ENCODE data around the gene TSN.

Gene TSN

GRCh38 chr2:121771976-121772742 is 16.7 kb downstream of the TSN start:
- Mint-ChIP-seq H3K36me3 (ENCODE audit: low read depth) (peaks cover 23% of the 10 kb centered on the region), H3K27ac (no peak overlapping the region), H3K4me3 (no peak overlapping the region), H3K4me1 (ENCODE audit: low read depth) (peaks cover 6% of the 10 kb centered on the region), H3K27me3 (no peaks in the 10 kb centered on the region), H3K9me3 (no peaks in the 10 kb centered on the region)
- intact Hi-C loops (cut with micrococcal nuclease), result no loop called here

DNA sequence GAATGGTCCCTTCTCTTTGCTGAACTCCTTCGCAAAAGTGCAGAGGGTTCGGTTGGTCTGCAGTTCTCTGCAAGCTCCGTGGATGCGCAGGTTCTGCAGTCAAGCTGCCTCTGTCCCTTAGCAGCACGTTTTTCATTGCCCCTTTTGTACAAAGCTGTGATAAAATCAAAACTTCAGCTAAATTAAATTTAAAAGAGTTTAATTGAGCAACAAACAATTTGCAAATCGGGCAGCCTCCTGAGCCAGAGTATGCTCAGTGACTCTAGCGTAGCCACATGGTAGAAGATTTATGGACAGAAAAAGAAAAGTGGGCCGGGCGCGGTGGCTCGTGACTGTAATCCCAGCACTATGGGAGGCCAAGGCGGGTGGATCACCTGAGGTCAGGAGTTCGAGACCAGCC is 18.8 kb downstream of the TSN start:
- H3K9me3 Mint-ChIP-seq, result no peaks in the 10 kb centered on the region
- intact Hi-C loops (cut with micrococcal nuclease), result no loop called here
- no peak overlapping the region for H3K27ac Mint-ChIP-seq
- peaks cover 10% of the 10 kb centered on the region for H3K36me3 Mint-ChIP-seq (ENCODE audit: low read depth)
- H3K27me3 Mint-ChIP-seq, result no peaks in the 10 kb centered on the region
- H3K4me1 Mint-ChIP-seq (ENCODE audit: low read depth), result peaks cover 6% of the 10 kb centered on the region
- H3K4me3 Mint-ChIP-seq, result no peak overlapping the region

- Mint-ChIP-seq H3K4me3 (no peak overlapping the region), H3K36me3 (ENCODE audit: low read depth) (no peaks in the 10 kb centered on the region), H3K27ac (no peak overlapping the region), H3K9me3 (no peaks in the 10 kb centered on the region), H3K4me1 (ENCODE audit: low read depth) (peaks cover 6% of the 10 kb centered on the region), H3K27me3 (no peaks in the 10 kb centered on the region)
- intact Hi-C loops (cut with micrococcal nuclease), result no loop called here
Observed at GRCh38 chr2:121776361-121776760, 20.9 kb downstream of the TSN start.

DNA sequence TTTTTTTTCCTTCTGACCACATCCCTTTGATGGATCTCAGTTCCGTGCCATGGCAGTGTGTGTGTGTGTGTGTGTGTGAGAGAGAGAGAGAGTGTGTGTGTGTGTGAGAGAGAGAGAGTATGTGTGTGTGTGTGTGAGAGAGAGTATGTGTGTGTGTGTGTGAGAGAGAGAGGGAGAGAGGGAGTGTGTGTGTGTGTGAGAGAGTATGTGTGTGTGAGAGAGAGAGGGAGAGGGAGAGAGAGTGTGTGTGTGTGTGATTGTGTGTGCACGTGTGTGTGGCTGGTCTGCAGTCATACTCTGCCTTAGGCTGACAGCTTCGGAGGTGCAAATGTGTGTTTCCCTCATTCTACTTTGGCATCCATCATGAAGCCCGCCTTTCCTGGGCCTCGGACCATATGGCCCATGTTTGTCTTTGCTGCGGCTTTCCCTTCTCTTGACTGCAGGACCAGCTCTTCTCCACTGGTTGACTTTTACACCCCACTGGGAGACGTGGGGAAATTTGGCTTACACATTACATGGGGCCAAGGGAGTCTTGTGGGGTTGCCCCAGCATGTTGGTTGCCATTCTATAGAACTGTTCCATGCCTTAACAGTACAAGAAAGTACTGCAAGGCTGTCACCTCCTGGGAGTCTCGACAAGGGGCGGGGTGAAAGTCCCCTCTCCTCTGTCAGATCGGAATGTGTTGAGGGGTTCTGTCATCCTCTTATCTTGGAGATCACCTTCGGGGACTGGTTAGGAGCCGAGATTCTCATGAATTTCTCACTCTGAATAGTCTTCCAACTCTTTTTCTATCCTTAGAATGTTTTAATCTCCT is 21.6 kb downstream of the TSN start:
- intact Hi-C loops (cut with micrococcal nuclease), result no loop called here
- no peaks in the 10 kb centered on the region for H3K36me3 Mint-ChIP-seq (ENCODE audit: low read depth)
- no peak overlapping the region for H3K27ac Mint-ChIP-seq
- peaks cover 6% of the 10 kb centered on the region for H3K4me1 Mint-ChIP-seq (ENCODE audit: low read depth)
- H3K9me3 Mint-ChIP-seq, result no peaks in the 10 kb centered on the region
- no peaks in the 10 kb centered on the region for H3K27me3 Mint-ChIP-seq
- no peak overlapping the region for H3K4me3 Mint-ChIP-seq

DNA sequence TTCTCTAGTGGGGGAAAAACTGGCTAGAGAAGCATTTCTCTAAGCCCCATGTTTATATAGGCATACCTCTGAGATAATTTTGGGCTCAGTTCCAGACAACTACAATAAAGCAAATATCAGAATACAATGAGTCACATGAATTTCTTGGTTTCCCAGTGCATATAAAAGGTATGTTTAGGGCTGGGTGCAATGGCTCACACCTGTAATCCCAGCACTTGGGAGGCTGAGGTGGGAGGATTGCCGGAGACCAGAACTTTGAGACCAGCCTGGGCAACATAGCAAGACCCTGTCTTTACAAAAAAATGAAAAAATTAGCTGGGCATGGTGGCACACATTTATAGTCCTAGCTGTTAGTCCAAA is 22.2 kb downstream of the TSN start:
- Mint-ChIP-seq H3K4me3 (no peak overlapping the region), H3K27me3 (no peaks in the 10 kb centered on the region), H3K27ac (no peak overlapping the region), H3K9me3 (no peaks in the 10 kb centered on the region), H3K36me3 (ENCODE audit: low read depth) (no peaks in the 10 kb centered on the region), H3K4me1 (ENCODE audit: low read depth) (peaks cover 6% of the 10 kb centered on the region)
- intact Hi-C loops (cut with micrococcal nuclease), result no loop called here

DNA sequence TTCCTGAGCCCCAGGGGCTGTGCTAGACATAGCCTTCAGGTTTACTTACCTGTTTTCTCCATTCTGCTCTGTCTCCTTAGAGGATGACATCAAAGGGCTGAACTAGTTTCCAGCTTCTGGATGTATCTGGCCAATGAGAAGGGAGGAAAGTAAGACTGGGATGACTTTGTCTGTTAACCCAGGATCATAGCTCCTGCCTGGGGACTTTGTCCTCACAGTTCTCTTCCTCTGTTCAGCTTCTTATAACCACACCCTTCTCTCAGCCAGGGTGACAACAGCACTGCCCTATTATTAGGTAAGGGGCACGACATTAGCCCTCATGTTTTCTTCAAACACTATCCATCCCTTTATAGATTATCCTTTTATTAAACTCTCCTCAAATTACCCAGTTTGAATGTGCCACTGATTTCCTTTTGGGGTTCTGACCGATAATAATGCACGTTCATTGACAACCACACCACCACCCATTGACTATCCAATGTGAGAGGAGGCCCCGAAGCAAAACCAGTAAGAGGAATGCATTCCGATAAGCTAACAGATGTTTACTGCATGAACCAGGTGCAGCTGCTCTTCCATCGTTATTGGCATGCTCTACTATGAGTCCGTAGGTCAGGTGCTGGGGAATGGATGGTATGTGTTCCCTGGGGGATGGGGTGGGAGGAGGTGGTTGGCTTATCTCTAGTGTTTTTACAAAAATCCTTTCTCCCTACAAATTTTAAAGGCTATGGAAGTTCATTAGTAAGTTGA is 23.5 kb downstream of the TSN start:
- Mint-ChIP-seq H3K9me3 (no peaks in the 10 kb centered on the region), H3K4me1 (ENCODE audit: low read depth) (no peaks in the 10 kb centered on the region), H3K36me3 (ENCODE audit: low read depth) (no peaks in the 10 kb centered on the region), H3K27me3 (no peaks in the 10 kb centered on the region), H3K4me3 (no peak overlapping the region), H3K27ac (no peak overlapping the region)
- intact Hi-C loops (cut with micrococcal nuclease), result no loop called here

GRCh38 chr2:121783180-121783579 is 27.7 kb downstream of the TSN start:
- Mint-ChIP-seq H3K27me3 (no peaks in the 10 kb centered on the region), H3K36me3 (ENCODE audit: low read depth) (no peaks in the 10 kb centered on the region), H3K4me3 (no peak overlapping the region), H3K9me3 (no peaks in the 10 kb centered on the region), H3K4me1 (ENCODE audit: low read depth) (no peaks in the 10 kb centered on the region), H3K27ac (no peak overlapping the region)
- intact Hi-C loops (cut with micrococcal nuclease), result no loop called here

- H3K27me3 Mint-ChIP-seq, result no peaks in the 10 kb centered on the region
- no peaks in the 10 kb centered on the region for H3K9me3 Mint-ChIP-seq
- intact Hi-C loops (cut with micrococcal nuclease), result no loop called here
- no peak overlapping the region for H3K27ac Mint-ChIP-seq
- no peaks in the 10 kb centered on the region for H3K4me1 Mint-ChIP-seq (ENCODE audit: low read depth)
- H3K36me3 Mint-ChIP-seq (ENCODE audit: low read depth), result no peaks in the 10 kb centered on the region
- no peak overlapping the region for H3K4me3 Mint-ChIP-seq
Observed at GRCh38 chr2:121788685-121789084, 33.2 kb downstream of the TSN start.

DNA sequence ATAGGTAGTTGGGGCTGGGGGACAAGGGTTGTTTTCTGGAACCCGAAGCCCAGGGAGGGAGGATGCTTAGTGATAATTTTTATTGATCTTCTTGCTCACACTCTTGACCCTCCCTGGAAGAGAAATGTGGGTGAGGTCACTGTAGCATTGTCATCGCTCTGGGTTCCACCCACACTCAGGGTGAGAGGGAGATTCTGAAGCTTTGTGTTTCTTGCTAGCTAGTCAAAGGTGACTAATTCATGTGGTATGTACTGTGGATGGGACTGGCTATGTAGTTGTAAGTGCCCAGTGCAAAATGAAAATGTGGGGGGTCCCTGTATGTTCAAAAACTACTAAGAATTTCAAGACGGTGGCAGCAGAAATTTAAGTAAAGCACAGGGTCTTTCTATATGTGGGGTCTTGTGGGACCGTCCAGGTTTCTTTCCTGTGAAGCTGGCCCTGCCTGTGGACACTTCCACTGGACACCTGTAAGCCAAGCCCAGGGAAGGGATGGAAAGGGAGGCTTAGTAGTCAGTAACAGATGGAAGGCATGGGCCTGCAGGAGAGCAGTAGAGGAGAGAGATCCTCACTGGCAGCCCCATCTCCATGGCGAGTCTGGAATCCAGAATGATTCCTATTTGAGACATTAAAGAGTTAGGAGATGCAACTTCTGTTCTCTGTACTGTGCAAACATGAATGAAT is 35.0 kb downstream of the TSN start:
- Mint-ChIP-seq H3K9me3 (no peaks in the 10 kb centered on the region), H3K4me3 (no peak overlapping the region), H3K27ac (no peak overlapping the region), H3K4me1 (ENCODE audit: low read depth) (no peaks in the 10 kb centered on the region), H3K27me3 (no peaks in the 10 kb centered on the region), H3K36me3 (ENCODE audit: low read depth) (no peaks in the 10 kb centered on the region)
- intact Hi-C loops (cut with micrococcal nuclease), result no loop called here

- no peaks in the 10 kb centered on the region for H3K9me3 Mint-ChIP-seq
- H3K27me3 Mint-ChIP-seq, result no peaks in the 10 kb centered on the region
- no peak overlapping the region for H3K4me3 Mint-ChIP-seq
- no peaks in the 10 kb centered on the region for H3K4me1 Mint-ChIP-seq (ENCODE audit: low read depth)
- no peak overlapping the region for H3K27ac Mint-ChIP-seq
- H3K36me3 Mint-ChIP-seq (ENCODE audit: low read depth), result no peaks in the 10 kb centered on the region
- intact Hi-C loops (cut with micrococcal nuclease), result no loop called here
Observed at GRCh38 chr2:121791290-121791689, 35.8 kb downstream of the TSN start.

DNA sequence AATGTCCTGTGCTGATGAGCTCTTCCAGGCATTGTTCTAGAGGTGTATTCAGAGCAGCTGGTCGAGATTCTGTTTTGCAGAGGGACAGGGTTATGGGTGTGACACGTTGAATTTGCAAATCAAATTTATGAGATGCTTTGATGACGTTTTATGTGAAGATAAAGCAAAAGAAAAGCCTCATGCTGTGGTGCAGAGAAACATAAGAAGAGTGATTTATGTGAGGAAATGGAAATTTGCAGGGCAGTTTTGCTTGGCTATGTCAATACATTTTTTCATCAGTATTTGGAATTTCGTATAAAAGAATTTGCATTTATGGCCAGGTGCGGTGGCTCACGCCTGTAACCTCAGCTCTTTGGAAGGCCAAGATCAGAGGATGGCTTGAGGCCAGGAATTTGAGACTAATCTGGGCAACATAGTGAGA is 36.4 kb downstream of the TSN start:
- Mint-ChIP-seq H3K27me3 (no peaks in the 10 kb centered on the region), H3K4me1 (ENCODE audit: low read depth) (no peaks in the 10 kb centered on the region), H3K4me3 (no peak overlapping the region), H3K27ac (no peak overlapping the region), H3K36me3 (ENCODE audit: low read depth) (no peaks in the 10 kb centered on the region), H3K9me3 (no peaks in the 10 kb centered on the region)
- intact Hi-C loops (cut with micrococcal nuclease), result no loop called here

DNA sequence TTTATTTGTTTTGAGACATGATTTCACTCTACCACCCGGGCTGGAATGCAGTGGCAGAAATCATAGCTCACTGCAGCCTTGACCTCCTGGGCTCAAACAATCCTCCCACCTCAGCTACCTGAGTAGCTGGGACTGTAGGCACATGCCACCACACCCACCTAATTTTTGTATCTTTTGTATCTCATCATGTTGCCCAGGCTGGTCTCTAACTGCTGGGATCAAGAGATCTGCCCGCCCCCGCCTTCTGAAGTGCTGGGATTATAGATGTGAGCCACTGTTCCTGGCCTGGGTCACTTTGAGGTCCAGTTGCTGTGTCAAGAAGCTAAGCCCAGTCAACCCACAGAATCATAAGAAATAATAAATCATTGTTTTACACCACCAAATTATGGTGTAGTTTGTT is 38.4 kb downstream of the TSN start:
- H3K4me1 Mint-ChIP-seq (ENCODE audit: low read depth), result no peaks in the 10 kb centered on the region

DNA sequence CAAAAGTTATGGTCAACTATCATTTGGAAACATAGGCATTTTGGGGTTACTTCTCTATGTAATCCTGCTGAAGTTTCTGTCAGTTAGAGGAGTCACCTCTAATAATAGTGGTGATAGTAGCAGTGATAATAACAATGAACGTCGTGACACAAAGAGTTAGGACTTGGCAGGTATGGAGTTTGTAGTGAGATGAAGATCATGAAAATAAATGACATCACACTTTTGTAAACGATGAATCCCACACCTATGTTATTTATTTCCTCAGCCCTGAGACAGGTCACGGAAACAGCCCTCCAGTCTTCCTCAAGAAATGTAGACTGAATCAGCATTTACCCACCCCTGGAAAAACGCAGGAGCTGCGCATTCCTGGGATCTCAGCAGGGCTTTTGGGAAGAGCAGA is 38.8 kb downstream of the TSN start:
- no peaks in the 10 kb centered on the region for H3K36me3 Mint-ChIP-seq (ENCODE audit: low read depth)
- no peaks in the 10 kb centered on the region for H3K4me1 Mint-ChIP-seq (ENCODE audit: low read depth)
- H3K27ac Mint-ChIP-seq, result no peak overlapping the region

More for the DNA sequence above, 38.4 kb downstream of the TSN start:
- H3K27ac Mint-ChIP-seq, result no peak overlapping the region
- no peaks in the 10 kb centered on the region for H3K36me3 Mint-ChIP-seq (ENCODE audit: low read depth)
- no peak overlapping the region for H3K4me3 Mint-ChIP-seq
- no peaks in the 10 kb centered on the region for H3K27me3 Mint-ChIP-seq
- H3K9me3 Mint-ChIP-seq, result no peaks in the 10 kb centered on the region
- intact Hi-C loops (cut with micrococcal nuclease), result no loop called here

DNA sequence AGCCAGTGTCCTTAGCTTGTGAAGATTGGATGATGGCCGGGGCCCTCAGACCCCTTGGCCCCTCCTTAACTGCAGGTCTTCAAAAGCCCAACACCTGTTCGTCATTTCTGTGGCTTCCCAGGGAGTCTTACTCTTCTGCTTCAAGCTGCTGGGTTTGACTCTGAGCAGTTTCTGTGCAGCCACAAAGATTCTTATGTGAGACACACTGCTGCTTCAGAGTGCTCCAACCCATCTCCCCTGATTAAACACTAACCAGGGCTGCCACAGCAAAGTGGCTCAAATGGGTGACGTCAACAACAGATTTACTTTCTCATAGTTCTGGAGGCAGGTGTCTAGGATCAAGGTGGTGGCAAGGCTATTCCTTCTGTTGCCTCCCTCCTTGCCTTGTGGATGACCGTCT is 40.8 kb downstream of the TSN start:
- Mint-ChIP-seq H3K27me3 (no peaks in the 10 kb centered on the region), H3K4me1 (ENCODE audit: low read depth) (no peaks in the 10 kb centered on the region), H3K36me3 (ENCODE audit: low read depth) (no peaks in the 10 kb centered on the region), H3K27ac (no peak overlapping the region), H3K9me3 (no peaks in the 10 kb centered on the region), H3K4me3 (no peak overlapping the region)
- intact Hi-C loops (cut with micrococcal nuclease), result no loop called here

More for the DNA sequence above, 38.8 kb downstream of the TSN start:
- H3K4me3 Mint-ChIP-seq, result no peak overlapping the region
- no peaks in the 10 kb centered on the region for H3K27me3 Mint-ChIP-seq
- H3K9me3 Mint-ChIP-seq, result no peaks in the 10 kb centered on the region
- intact Hi-C loops (cut with micrococcal nuclease), result no loop called here
